Measurements from ENCODE around the gene SLC31A2. TPM values are rescaled to one million over a fixed set of nuclear protein-coding genes. Genes with fewer than 3 reads are reported as not detected.
A peak's percentile ranks its signal among the peaks of the same experiment; 100 is the strongest.
"Not testable (repeated sequence)": the region's sequence is repeated elsewhere in the genome, so short reads cannot be mapped to it uniquely, and the experiment has no call there.

SLC31A2 gene
- total RNA-seq: 1 to 10 TPM; 2.7 to 3.2 TPM

- Mint-ChIP-seq H3K9me3 (ENCODE audit: low read depth) (no peaks in the 10 kb centered on the region), H3K36me3 (ENCODE audit: low read depth) (no peaks in the 10 kb centered on the region), H3K4me3 (peak within 1 kb of the TSS; percentile 73), H3K4me1 (peaks cover 29% of the 10 kb centered on the region), H3K27me3 (peaks cover 2% of the 10 kb centered on the region), H3K27ac (peak within 1 kb of the TSS; percentile 51)
- intact Hi-C loops (cut with DNase I, micrococcal nuclease): loop anchor here (1.0 to 5.0 kb wide), 8 partner anchors 70 to 665 kb away; partner anchors contain the start of genes CDC26 (in 2 of the 2), FKBP15 (in 2 of the 2), PRPF4 (in 2 of the 2) and SLC31A1 (in 2 of the 2)
- ChIA-PET CTCF (interaction anchor here (0.7 to 3.0 kb wide), 7 partner anchors 8 to 433 kb away, joined by 3 to 20 read pairs (median 5); partner anchors contain the start of genes CDC26, FKBP15, INIP and SLC31A1), POLR2A (interaction anchor here (0.7 to 1.0 kb wide), 2 partner anchors 70 to 222 kb away, joined by 3 to 4 read pairs; partner anchors contain the start of genes FKBP15 and SLC31A1)
- peak; percentile 97 for ATAC-seq
- peak; percentile 95 for DNase-seq
These were observed at the start of gene SLC31A2 for GRCh38 chr9:113150670-113151611. Gene SLC31A2 (plus strand): TSS chr9:113151007. CDS start chr9:113151075, 68 bp downstream.

GRCh38 chr9:113105345-113105744, 45.5 kb upstream of the SLC31A2 start:
- H3K9me3 Mint-ChIP-seq (ENCODE audit: low read depth); POLR2A ChIA-PET; H3K4me3 Mint-ChIP-seq: not testable (repeated sequence)

GRCh38 chr9:113111065-113111951, 39.5 kb upstream of the SLC31A2 start:
- H3K9me3 Mint-ChIP-seq (ENCODE audit: low read depth); H3K36me3 Mint-ChIP-seq (ENCODE audit: low read depth); H3K27ac Mint-ChIP-seq; H3K4me1 Mint-ChIP-seq; H3K27me3 Mint-ChIP-seq; POLR2A ChIA-PET: not testable (repeated sequence)
- peak overlapping the region; percentile 41 for H3K4me3 Mint-ChIP-seq
- ATAC-seq (peak; percentile 82), DNase-seq (peak; percentile 24)
- CTCF ChIA-PET: interaction anchor here (0.7 to 2.4 kb wide), 32 partner anchors 10 to 1447 kb away, joined by 3 to 20 read pairs (median 4); partner anchors contain the start of genes FKBP15, SLC31A1 and SLC31A2
- intact Hi-C loops (cut with DNase I, micrococcal nuclease): loop anchor here in 1 of 2 experiments (5.0 kb wide), 3 partner anchors 189 to 546 kb away; no protein-coding TSS in a partner anchor

More at GRCh38 chr9:113105345-113105744, 45.5 kb upstream of the SLC31A2 start:
- DNase-seq; H3K4me1 Mint-ChIP-seq; intact Hi-C loops (cut with DNase I, micrococcal nuclease); H3K27me3 Mint-ChIP-seq; H3K36me3 Mint-ChIP-seq (ENCODE audit: low read depth); ATAC-seq; H3K27ac Mint-ChIP-seq: not testable (repeated sequence)
- CTCF ChIA-PET: interaction anchor here (0.6 kb wide), 1 partner anchor 183 kb away, joined by 3 read pairs; no protein-coding TSS in a partner anchor

GRCh38 chr9:113112706-113113510, 37.9 kb upstream of the SLC31A2 start:
- ChIA-PET POLR2A (interaction anchor here (0.6 kb wide), 1 partner anchor 228 kb away, joined by 3 read pairs; no protein-coding TSS in a partner anchor), CTCF (interaction anchor here (0.6 to 2.4 kb wide), 29 partner anchors 9 to 1500 kb away, joined by 3 to 20 read pairs (median 4); partner anchors contain the start of genes FKBP15, SLC31A1, SLC31A2 and ZFP37)
- DNase-seq (peak; percentile 8), ATAC-seq (peak; percentile 76)
- H3K27me3 Mint-ChIP-seq; H3K36me3 Mint-ChIP-seq (ENCODE audit: low read depth); H3K4me1 Mint-ChIP-seq; H3K27ac Mint-ChIP-seq; H3K4me3 Mint-ChIP-seq; H3K9me3 Mint-ChIP-seq (ENCODE audit: low read depth): not testable (repeated sequence)
- intact Hi-C loops (cut with DNase I, micrococcal nuclease): loop anchor here in 1 of 2 experiments (5.0 kb wide), 3 partner anchors 191 to 544 kb away; no protein-coding TSS in a partner anchor

GRCh38 chr9:113118829-113119228, 32.0 kb upstream of the SLC31A2 start:
- POLR2A ChIA-PET; H3K27me3 Mint-ChIP-seq; H3K9me3 Mint-ChIP-seq (ENCODE audit: low read depth); intact Hi-C loops (cut with DNase I, micrococcal nuclease); H3K4me3 Mint-ChIP-seq; ATAC-seq; H3K4me1 Mint-ChIP-seq; H3K27ac Mint-ChIP-seq; H3K36me3 Mint-ChIP-seq (ENCODE audit: low read depth); DNase-seq: not testable (repeated sequence)
- CTCF ChIA-PET: interaction anchor here (0.7 kb wide), 1 partner anchor 23 kb away, joined by 3 read pairs; no protein-coding TSS in a partner anchor

- H3K4me1 Mint-ChIP-seq: no peaks in the 10 kb centered on the region
- CTCF ChIA-PET: interaction anchor here (1.0 kb wide), 1 partner anchor 13 kb away, joined by 5 read pairs; no protein-coding TSS in a partner anchor
- H3K27me3 Mint-ChIP-seq: peaks cover 24% of the 10 kb centered on the region
- no peaks in the 10 kb centered on the region for H3K9me3 Mint-ChIP-seq (ENCODE audit: low read depth)
- intact Hi-C loops (cut with DNase I, micrococcal nuclease): no loop called here
- POLR2A ChIA-PET: no interaction called here
- DNase-seq (no peak), ATAC-seq (no peak)
- H3K36me3 Mint-ChIP-seq (ENCODE audit: low read depth): no peaks in the 10 kb centered on the region
- H3K4me3 Mint-ChIP-seq: no peak overlapping the region
- H3K27ac Mint-ChIP-seq: no peak overlapping the region
These were observed 25.3 kb upstream of the SLC31A2 start for GRCh38 chr9:113125386-113126035.

GRCh38 chr9:113129466-113129865, 21.3 kb upstream of the SLC31A2 start:
- ATAC-seq (no peak), DNase-seq (no peak)
- Mint-ChIP-seq H3K9me3 (ENCODE audit: low read depth) (no peaks in the 10 kb centered on the region), H3K4me1 (no peaks in the 10 kb centered on the region), H3K4me3 (no peak overlapping the region), H3K27ac (no peak overlapping the region), H3K27me3 (peaks cover 28% of the 10 kb centered on the region), H3K36me3 (ENCODE audit: low read depth) (no peaks in the 10 kb centered on the region)
- intact Hi-C loops (cut with DNase I, micrococcal nuclease): no loop called here
- POLR2A ChIA-PET: no interaction called here
- CTCF ChIA-PET: interaction anchor here (1.1 kb wide), 2 partner anchors 17 to 22 kb away, joined by 3 to 5 read pairs; partner anchors contain the start of gene SLC31A2

- Mint-ChIP-seq H3K27me3 (peaks cover 28% of the 10 kb centered on the region), H3K27ac (no peak overlapping the region), H3K4me1 (no peaks in the 10 kb centered on the region), H3K4me3 (no peak overlapping the region), H3K36me3 (ENCODE audit: low read depth) (no peaks in the 10 kb centered on the region), H3K9me3 (ENCODE audit: low read depth) (no peaks in the 10 kb centered on the region)
- DNase-seq: no peak
- POLR2A ChIA-PET: no interaction called here
- ATAC-seq: no peak
- CTCF ChIA-PET: interaction anchor here (1.1 kb wide), 2 partner anchors 18 to 21 kb away, joined by 3 to 5 read pairs; partner anchors contain the start of gene SLC31A2
- intact Hi-C loops (cut with DNase I, micrococcal nuclease): no loop called here
These were observed 20.9 kb upstream of the SLC31A2 start for GRCh38 chr9:113129884-113130283.

- intact Hi-C loops (cut with DNase I, micrococcal nuclease): no loop called here
- Mint-ChIP-seq H3K27ac (no peak overlapping the region), H3K27me3 (peaks cover 25% of the 10 kb centered on the region), H3K4me3 (no peak overlapping the region), H3K36me3 (ENCODE audit: low read depth) (no peaks in the 10 kb centered on the region), H3K9me3 (ENCODE audit: low read depth) (no peaks in the 10 kb centered on the region), H3K4me1 (no peaks in the 10 kb centered on the region)
- POLR2A ChIA-PET: no interaction called here
- ATAC-seq (no peak), DNase-seq (peak; percentile 20)
- CTCF ChIA-PET: interaction anchor here (1.6 to 1.7 kb wide), 2 partner anchors 8 to 20 kb away, joined by 3 to 6 read pairs; no protein-coding TSS in a partner anchor
These were observed 19.1 kb upstream of the SLC31A2 start for GRCh38 chr9:113131689-113132151.

Measured in activated CD4-positive, alpha-beta T cell treated with anti-CD3 and anti-CD28 coated beads for 36 hours (primary cell).